ENCODE results near the gene RUNDC3A. TPM values are rescaled to one million over a fixed set of nuclear protein-coding genes. Genes with fewer than 3 reads are reported as not detected.

RUNDC3A gene
- total RNA-seq, 4 donors from 2014 or later: 0.54 to 1.5 (median 0.69) TPM; not detected in 1

GRCh38 chr17:44293509-44294226 is 14.7 kb upstream of the RUNDC3A start:
- WGBS, 2 donors (ENCODE audit: low coverage in 1 of 2): 74 to 94% methylated on average over 6 to 7 of the region's 9 CpGs
- H3K4me3 ChIP-seq: no peak overlapping the region
- H3K36me3 ChIP-seq: no peaks in the 10 kb centered on the region
- no peak overlapping the region for H3K27ac ChIP-seq
- H3K4me1 ChIP-seq: no peaks in the 10 kb centered on the region
- no peak for TF ChIP-seq POLR2AphosphoS5 (IDR thresholded peaks at IDR 0.05)
- TF ChIP-seq CTCF (IDR thresholded peaks at IDR 0.05): no peak
- no peak for TF ChIP-seq EP300 (IDR thresholded peaks at IDR 0.05)
- no peak for TF ChIP-seq POLR2A (IDR thresholded peaks at IDR 0.05)
- peaks cover 12% of the 10 kb centered on the region for H3K27me3 ChIP-seq
- H3K9me3 ChIP-seq: no peaks in the 10 kb centered on the region
- no peak for ATAC-seq

DNA sequence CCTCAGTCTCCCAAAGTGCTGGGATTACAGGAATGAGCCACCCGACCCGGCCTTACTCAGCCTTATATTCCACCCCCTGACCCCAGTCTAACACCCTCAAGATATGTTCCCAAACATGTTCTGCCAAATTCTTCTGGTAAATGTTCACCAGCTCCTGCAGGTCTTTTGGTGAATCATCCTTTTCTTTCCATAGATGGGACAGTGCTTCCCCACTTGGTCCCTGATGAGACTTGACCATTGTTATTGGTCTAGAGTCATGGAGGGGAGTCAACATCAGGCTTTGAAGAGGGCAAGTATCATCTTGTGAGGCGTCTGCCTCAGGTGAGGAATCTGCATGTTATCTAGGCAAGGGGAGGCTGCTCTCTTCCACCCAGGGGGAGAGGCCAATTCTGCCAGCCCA is 10.4 kb upstream of the RUNDC3A start:
- Histone ChIP-seq H3K4me1 (no peaks in the 10 kb centered on the region), H3K27me3 (peaks cover 31% of the 10 kb centered on the region), H3K36me3 (no peaks in the 10 kb centered on the region), H3K27ac (no peak overlapping the region), H3K9me3 (no peaks in the 10 kb centered on the region), H3K4me3 (no peak overlapping the region)
- 69 to 80% methylated on average over 2 to 3 of the region's 3 CpGs for WGBS, 2 donors (ENCODE audit: low coverage in 1 of 2)
- TF ChIP-seq POLR2AphosphoS5 (IDR thresholded peaks at IDR 0.05) (no peak), EP300 (IDR thresholded peaks at IDR 0.05) (no peak), POLR2A (IDR thresholded peaks at IDR 0.05) (no peak), CTCF (IDR thresholded peaks at IDR 0.05) (no peak)
- ATAC-seq: no peak

- Histone ChIP-seq H3K4me3 (no peak overlapping the region), H3K27me3 (peaks cover 25% of the 10 kb centered on the region), H3K27ac (no peak overlapping the region), H3K4me1 (peaks cover 0 to 23% (median 14%) of the 10 kb centered on the region in 3 donors), H3K36me3 (no peaks in the 10 kb centered on the region), H3K9me3 (no peaks in the 10 kb centered on the region)
- ATAC-seq: no peak
- TF ChIP-seq CTCF (IDR thresholded peaks at IDR 0.05): no peak
- TF ChIP-seq POLR2A (IDR thresholded peaks at IDR 0.05): no peak
- TF ChIP-seq POLR2AphosphoS5 (IDR thresholded peaks at IDR 0.05): no peak
- TF ChIP-seq EP300 (IDR thresholded peaks at IDR 0.05): no peak
These were observed 3.8 kb upstream of the RUNDC3A start for GRCh38 chr17:44304651-44305050.

DNA sequence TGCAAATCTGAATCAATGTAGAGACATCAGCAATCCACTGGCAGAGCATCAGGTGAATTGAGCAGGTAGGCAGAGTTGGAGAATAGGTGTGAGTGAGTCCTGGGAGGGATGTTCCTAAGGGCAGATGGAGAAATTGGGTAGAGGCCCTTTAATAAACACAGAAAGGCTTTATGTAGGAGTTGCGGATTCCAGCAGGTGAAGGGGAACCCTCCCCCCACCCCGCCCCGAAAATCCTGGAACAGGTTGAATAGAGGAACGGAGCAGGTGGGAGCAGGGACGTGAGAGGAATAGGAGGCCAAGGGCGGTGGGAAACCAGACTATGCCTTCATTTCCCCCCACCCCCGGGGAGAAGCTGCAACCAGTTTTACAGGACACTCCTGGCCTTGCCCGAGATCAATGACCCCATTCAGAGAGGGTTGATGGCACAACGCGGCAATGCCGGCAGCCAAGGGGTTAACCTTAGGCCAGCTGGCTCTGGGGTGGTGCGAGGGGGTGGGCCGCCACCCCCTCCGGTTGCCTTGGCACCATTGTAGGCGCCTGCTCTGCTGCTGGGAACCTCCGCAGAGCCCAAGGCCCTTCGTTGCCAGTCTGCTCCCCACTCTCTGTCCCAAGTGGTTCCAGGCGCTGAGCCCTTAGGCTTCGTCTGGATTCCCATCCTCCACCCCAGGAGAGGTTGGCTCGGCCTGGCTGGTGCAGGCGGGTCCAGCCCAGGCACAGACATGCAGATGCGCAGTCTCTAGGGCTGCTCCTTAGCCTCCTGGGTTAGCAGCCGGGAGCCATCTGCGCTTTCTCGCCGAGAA is 814 bp upstream of the RUNDC3A start:
- ATAC-seq: peak; percentile 75
- Histone ChIP-seq H3K4me1 (peaks cover 0 to 23% (median 14%) of the 10 kb centered on the region in 3 donors), H3K9me3 (no peaks in the 10 kb centered on the region), H3K27me3 (peaks cover 10% of the 10 kb centered on the region), H3K36me3 (no peaks in the 10 kb centered on the region), H3K4me3 (peak overlapping the region; percentile 17 to 57), H3K27ac (peak overlapping the region in 3 of 4 donors; percentile 70 to 75 (median 72))
- TF ChIP-seq CTCF (IDR thresholded peaks at IDR 0.05): no peak
- no peak for TF ChIP-seq EP300 (IDR thresholded peaks at IDR 0.05)
- no peak for TF ChIP-seq POLR2A (IDR thresholded peaks at IDR 0.05)
- no peak for TF ChIP-seq POLR2AphosphoS5 (IDR thresholded peaks at IDR 0.05)
- WGBS, 2 donors (ENCODE audit: low coverage in 1 of 2): 8 to 17% methylated on average over 4 to 5 of the region's 26 CpGs

Measured in gastroesophageal sphincter (tissue), 4 donors.